Esophagus squamous epithelium (tissue), 4 donors: Measurements from ENCODE around the gene RAD23A.

Experiments
- POLR2A ChIP-seq, 4 donors: fragments of 450-650 bp; IDR thresholded peaks; one replicate each; pipeline ENCODE4 v1.6.1; 2017; ENCODE audit warnings: antibody characterized with exemption in 4 of 4, mild to moderate bottlenecking in 4 of 4, moderate library complexity in 3 of 4
- TF ChIP-seq, protein P1 (sequence below), 6 experiments: fragments of 450-650 bp in 4 of 6; fragments of 200-600 bp in 2 of 6; sonication (generic) in 2 of 6; IDR thresholded peaks; one replicate each; pipeline ENCODE4 v1.5.1; 2016 to 2019; ENCODE audit warnings: antibody characterized with exemption in 6 of 6, mild to moderate bottlenecking in 4 of 6, moderate library complexity in 4 of 6

DNA sequence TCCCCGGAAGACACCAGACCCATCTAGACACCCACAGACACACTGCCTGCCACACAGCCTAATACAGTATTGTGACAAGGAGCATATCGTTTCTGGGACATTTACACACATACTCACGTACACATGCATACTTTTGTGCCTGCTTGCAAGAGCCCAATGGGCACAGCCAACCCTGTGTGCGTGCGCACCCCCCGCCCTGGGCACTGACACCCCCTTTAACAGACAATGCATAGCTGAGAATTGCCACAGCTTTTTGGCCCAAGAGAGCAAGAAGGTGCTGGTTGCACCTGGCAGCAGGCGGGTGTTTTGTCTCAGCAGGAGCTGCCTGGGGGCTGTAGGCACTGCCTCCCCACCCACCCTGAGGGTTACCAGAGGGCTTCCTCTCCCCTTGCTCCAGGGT, 47.9 kb downstream of the RAD23A start:
- TF ChIP-seq, protein P1, sequence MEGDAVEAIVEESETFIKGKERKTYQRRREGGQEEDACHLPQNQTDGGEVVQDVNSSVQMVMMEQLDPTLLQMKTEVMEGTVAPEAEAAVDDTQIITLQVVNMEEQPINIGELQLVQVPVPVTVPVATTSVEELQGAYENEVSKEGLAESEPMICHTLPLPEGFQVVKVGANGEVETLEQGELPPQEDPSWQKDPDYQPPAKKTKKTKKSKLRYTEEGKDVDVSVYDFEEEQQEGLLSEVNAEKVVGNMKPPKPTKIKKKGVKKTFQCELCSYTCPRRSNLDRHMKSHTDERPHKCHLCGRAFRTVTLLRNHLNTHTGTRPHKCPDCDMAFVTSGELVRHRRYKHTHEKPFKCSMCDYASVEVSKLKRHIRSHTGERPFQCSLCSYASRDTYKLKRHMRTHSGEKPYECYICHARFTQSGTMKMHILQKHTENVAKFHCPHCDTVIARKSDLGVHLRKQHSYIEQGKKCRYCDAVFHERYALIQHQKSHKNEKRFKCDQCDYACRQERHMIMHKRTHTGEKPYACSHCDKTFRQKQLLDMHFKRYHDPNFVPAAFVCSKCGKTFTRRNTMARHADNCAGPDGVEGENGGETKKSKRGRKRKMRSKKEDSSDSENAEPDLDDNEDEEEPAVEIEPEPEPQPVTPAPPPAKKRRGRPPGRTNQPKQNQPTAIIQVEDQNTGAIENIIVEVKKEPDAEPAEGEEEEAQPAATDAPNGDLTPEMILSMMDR (IDR thresholded peaks at IDR 0.05) = no peak
- TF ChIP-seq POLR2A (IDR thresholded peaks at IDR 0.05) = no peak
